NCI-H1436 treated with DMSO at 0.1 percent for 48 hours (cell line): Measurements from ENCODE around the gene HIBCH.
"Not testable (repeated sequence)": the region's sequence is repeated elsewhere in the genome, so short reads cannot be mapped to it uniquely, and the experiment has no call there.

ENCODE experiments used
- DNase-seq: peaks from one replicate; lab custom pipeline; 2025; lab: John Stamatoyannopoulos, UW

HIBCH gene

GRCh38 chr2:190342611-190343010, 23.0 kb upstream of the HIBCH start:
- DNase-seq: no peak

DNA sequence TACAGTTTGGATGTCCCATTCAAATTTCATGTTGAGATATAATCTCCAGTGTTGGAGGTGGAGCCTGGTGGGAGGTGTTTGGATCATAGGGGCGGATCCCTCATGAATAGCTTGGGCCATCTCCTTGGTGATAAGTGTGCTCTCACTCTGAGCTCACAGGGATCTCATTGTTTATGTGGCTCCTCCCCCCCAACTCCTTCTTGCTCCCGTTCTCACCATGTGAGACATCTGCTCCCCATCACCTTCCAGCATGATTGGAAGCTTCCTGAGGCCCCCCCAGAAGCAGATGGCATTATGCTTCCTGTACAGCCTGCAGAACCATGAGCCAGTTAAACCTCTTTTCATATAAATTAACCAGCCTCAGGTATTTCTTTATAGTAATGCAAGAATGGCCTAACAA, 20.7 kb upstream of the HIBCH start:
- peak; percentile 38 for DNase-seq

DNA sequence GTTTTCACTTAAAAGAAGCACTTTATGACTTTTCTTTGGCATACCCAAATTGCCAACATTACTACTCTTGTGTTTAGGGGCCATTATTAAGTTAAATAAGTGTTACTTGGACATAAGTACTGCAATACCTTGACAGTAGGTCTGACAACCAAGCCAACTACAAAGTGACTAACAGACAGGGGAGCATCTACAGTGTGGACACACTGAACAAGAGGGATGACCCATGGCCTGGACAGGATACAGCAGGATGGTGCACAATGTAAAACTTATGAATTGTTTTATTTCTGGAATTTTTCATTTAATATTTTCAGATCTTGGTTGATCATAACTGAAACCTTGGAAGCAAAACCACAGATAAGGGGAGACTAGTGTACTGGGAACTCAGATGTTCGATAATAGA, 19.8 kb upstream of the HIBCH start:
- no peak for DNase-seq

DNA sequence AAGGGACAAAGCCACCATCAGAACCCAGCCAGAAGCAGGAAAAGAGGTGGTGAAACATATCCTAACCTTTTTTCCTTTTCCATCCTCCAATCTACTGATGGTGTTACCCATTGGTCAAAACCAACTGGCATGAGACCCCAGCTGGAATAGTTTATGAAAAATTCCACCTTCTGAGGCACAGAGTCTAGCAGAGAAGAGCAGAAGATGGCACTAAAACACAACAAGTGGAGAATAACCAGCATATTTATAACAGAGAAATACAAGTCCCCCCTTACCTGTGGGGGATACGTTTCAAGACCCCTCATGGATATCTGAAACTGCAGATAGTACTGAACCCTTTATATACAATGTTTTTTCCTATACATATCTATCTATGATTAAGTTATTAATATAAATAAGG, 18.8 kb upstream of the HIBCH start:
- DNase-seq: no peak

DNA sequence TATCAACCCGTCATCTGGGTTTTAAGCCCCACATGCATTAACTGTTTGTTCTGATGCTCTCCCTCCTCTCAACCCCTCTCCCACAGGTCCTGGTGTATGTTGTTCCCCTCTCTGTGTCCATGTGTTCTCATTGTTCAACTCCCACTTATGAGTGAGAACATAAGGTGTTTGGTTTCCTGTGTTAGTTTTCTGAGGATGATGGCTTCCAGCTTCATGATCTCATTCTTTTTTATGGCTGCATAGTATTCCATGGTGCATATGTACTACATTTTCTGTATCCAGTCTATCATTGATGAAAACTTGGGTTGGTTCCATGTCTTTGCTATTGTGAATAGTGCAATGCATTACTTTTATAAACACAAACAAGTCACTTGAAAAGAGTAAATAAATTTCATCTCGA, 16.8 kb upstream of the HIBCH start:
- DNase-seq: no peak

DNA sequence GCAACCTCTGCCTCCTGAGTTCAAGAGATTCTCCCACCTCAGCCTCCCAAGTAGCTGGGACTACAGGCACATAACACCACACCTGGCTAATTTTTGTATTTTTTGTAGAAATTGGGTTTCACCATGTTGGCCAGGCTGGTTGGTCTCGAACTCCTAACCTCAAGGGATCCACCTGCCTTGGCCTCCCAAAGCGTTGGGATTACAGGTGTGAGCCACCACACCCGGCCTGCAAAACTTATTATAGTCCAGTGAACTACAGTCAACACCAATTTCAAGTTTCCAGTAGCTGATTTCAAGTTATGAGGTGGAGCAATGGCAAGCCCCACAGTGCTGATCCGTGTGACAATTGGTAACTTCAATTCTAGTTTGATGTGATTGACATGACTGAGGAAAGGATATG, 16.0 kb upstream of the HIBCH start:
- not testable (repeated sequence) for DNase-seq

DNA sequence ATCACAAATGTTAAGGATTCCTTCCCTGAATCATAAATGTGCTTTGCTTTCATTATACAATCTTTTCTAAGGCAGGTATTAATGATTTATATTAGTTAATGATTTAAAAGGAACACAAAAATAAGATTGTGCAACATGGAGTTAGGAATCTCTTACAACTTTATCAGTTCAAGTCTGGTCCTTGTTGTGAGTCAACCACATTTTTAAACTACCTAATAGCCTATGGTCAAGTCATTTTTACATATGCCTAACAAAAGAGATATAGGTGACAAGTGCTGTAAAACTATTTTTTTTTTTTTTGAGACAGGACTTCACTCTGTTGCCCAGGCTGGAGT, 15.6 kb upstream of the HIBCH start:
- DNase-seq: no peak

DNA sequence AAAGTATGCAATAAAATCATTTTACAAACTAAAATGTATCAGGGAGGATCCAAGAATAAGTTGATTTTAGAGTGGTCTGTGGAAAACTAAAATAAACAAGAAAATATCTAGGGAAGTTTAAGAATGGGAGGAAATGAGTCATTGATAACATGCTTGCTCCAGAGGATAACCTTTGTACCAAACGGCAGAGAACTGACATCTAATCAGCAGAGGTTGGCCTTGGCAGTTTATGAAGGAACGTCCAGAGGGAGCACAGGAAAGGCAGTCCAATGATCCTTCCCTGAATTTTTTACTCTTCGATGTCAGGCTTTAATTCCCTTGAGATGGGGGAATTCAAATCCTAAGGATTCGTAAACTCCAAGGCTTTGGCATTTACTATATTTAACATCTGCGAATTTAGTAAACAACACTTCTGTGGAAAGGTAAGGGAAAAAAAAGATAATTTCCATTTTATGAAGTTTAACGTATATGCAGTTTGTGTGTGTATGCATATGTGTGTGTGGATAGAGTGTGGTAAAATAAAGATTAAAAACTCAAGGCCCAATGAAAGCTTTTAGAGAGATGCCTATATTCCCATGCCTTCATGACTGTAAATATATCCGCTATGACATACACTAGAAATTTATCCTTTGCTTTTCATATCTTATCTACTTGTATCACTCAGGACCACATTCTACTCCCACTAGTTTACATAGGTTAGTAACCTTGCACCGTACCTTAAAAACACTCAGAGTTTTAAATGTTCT, 15.0 kb upstream of the HIBCH start:
- DNase-seq: no peak

DNA sequence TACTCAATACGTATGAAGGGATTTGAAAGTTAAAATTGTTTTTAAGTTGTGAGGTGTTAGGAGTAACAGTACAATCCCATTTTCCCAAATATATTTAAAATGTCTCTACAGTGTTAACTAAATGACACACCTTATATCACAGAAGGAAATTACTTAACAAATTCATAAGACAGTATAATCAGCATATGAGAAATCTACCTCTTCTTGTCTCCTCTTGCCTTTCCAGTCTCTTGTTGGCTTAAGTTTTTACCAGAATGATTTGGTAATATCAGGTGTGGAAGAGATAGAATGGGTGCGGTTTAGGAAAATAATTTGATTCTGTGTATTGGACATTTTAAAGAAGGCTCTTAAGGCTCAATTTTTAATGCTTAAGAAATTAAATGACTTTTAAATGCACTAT, 14.3 kb upstream of the HIBCH start:
- DNase-seq: no peak

DNA sequence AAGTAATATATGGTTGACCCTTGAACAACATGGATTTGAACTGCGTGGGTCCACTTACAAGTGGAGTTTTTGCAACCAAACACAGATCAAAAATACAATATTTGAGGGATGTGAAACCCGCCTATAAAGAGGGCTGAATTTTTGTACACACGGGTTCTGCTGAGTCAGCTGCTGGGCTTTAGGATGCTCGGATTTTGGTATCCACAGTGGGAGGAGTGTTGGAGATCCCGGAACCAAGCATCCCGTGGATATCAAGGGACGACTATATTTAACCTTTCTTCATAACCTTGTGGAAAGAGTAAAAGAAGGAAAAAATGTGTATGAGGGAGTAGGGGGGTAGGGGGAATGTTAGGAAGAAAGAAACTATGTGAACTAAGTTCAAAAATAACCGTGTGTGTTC, 13.8 kb upstream of the HIBCH start:
- DNase-seq: no peak

DNA sequence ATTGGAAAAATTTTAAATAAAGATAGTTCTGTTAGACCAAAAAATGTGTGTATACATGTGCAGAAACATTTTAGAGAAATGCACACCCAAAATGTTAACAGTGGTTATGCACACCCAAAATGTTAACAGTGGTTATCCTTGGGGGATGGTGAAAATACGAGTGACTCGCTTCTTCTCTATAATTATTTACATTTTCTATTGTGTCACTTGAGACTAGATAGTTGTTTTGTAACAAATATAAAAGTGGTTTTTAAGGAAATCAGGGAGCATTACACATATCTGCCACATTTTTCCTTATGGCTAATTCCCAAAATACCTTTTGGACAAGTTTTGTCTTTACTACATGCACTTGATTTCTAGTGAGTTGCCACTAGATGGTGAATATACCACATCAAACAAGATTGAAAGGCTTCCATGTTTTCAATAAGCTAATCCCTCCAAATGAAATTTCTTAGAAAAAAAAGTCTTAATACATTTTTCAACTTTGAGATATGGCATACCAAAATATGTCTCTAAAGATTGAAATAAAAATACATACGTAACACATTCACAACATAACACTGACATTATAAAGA, 9.0 kb upstream of the HIBCH start:
- DNase-seq: no peak

DNA sequence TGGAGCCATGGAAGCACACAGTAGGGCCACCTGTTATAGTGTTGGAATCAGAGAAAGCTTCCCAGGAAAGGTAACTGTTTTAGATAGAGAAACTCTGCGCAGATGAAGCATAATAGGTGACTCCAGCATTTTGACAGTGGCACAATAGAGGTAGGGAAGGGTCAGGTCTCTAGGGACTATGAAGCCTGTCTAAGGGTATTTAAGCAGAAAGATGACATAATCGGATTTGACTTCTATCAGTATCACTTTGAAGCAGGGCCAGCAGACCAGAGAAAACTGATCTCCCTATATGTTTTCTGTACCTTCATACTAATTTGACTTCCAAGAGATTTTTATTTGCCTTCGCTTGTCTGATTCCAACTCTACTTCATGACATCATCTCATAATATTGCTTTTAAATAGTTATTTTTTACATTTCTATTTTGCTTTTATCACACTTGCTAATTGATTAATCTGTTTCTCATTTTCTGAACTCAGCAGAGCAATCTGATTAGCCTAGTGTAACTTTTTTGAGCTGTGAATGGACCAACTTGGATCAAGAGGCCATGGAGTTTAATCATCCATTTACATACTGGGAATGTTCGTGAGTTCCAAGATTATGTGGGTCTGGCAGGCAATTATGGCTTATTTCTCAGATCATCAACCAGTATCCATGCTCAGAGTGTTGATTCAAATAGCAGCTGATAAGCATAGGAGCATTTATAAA, 8.4 kb upstream of the HIBCH start:
- DNase-seq: no peak

GRCh38 chr2:190325588-190325987, 6.0 kb upstream of the HIBCH start:
- no peak for DNase-seq

DNA sequence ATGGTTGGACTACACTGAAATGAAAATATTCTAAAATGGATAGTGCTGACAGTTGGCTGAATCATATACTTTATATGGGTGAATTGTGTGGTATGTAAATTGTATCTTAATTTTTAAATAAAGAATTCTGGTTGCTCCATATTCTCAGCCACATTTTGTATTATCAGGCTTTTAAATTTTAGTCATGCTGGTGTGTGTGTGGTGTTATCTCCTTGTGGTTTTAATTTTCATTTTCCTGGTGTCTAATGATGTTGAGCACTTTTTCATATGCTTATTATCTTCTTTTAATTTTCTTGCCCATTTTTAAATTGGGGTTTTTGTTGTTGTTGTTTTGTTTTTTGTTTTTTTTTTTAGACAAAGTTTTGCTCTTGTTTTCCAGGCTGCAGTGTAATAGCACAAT, 3.8 kb upstream of the HIBCH start:
- no peak for DNase-seq

DNA sequence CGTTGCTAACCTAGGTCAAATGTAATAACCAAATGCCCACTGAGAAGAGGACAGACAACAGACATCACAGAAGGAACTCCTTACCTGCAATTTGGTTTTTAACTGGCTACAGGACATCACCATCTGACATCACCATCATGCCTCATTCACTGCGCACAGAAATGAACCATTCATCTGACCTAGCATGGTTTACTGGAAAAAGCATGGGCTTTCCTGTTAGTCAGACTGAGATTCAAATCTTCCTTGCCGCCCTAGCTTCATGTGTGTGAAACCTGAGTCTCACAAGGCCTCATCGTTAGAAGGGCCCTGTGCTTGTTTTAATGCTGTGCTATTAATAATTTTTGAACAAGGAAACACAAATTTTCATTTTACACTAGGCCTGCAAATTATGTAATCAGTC, 1.1 kb upstream of the HIBCH start:
- no peak for DNase-seq

DNA sequence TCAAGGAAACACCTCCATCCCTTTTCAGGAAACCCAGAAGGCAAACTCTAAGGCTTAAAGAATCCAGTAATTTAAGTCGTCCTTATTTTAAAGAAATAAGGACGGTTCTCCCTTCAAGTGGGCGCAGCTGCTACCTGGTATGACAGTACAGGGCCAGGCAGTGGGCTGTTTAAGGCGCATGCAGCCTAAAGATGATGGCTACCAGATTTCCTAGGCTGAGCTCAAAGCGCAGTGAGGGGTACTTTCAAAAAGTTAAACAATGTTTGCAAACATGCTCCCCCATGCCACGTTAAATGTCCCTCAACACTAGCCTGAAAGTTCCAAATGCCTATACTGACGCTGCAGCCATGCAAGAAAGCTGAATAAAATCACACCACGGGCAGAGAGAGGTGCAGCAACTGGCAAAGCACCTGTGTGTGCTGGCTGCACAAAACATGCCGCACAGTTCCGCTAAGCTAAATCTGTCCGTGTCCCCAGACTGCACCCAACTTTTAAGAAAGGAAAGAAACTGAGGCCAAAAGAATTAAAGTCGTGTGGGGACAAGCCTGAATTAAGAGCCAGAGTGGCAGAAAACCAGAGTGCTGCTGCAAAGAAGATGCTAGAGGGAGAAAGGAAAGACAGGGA, 583 bp downstream of the HIBCH start:
- DNase-seq: no peak

DNA sequence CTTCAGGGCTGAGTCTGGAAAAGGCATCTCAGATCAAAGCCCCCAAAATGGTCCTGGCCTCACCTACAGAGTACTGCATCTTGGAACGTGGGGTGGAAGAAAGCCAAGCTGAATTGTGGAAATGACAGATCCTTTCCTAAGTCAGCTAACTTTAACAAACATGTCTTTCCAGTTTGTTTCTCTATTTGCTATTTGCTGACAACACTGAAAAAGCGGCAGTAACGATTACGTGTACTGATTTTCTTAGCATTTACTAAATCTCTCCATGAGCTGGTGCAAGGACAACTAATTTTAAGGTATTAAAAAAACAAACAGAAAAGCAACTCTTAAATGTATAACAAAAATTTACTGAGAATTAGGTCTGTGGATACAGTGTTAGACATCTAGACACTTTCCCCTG, 1.1 kb downstream of the HIBCH start:
- DNase-seq: no peak

- no peak for DNase-seq
Measured at GRCh38 chr2:190315273-190315672, 4.4 kb downstream of the HIBCH start.

- DNase-seq: no peak
Measured at GRCh38 chr2:190313880-190314279, 5.7 kb downstream of the HIBCH start.

DNA sequence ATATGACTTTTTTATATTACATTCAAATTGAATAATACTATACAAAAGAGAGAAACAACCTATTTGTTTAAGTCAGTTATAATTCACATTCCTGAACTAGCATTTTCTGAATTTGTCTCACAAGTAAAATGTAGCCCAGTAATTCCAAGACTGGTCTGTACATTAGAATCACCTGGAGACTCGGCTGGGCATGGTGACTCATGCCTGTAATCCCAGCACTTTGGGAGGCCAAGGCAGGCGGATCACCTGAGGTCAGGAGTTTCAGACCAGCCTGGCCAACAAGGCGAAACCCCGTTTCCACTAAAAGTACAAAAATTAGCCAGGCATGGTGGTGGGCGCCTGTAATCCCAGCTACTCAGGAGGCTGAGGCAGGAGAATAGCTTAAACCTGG, 7.0 kb downstream of the HIBCH start:
- DNase-seq: not testable (repeated sequence)

GRCh38 chr2:190311893-190312634, 7.6 kb downstream of the HIBCH start:
- DNase-seq: no peak

DNA sequence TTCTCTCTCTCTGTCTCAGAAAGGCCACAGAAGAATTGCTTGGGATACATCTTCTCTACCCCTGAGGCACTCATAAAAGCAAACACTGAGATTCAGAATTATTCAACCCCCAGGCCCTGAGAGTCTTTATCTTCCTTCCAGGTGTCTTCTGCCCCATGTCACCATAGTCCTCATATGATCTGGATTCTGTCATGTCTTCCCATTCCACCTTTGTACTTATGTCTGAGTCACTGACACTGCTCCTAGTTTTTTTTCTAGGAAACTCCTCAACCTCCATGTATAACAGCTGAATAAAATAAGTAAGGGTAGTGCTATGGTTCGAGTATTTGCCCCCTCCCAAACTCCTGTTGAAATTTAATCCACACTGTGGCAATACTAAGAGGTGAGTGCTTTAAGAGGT, 11.6 kb downstream of the HIBCH start:
- DNase-seq: no peak

DNA sequence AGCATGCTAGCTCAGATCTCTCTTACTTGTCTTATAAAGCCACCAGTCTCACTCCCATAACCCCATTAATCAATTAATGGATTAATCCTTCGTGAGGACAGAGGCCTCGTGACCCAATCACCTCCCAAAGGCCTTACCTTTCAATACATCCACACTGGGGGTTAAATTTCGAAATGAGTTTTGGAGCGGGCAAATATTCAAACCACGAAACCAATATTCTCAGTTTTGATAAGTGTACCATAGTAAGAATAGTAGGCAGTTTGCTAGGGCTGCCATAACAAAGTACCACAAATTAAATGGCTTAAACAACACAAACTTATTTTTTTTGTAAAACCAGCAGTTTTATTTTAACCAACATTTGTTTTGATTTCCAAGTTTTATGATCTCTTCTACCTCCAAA, 15.2 kb downstream of the HIBCH start:
- DNase-seq: no peak
